ENCODE measurements around the gene FAM76A.

GRCh38 chr1:27704958-27705357 lies 20.8 kb upstream of the FAM76A start:
- no peak for TF ChIP-seq POLR2A (IDR thresholded peaks at IDR 0.05)
- TF ChIP-seq CTCF (IDR thresholded peaks at IDR 0.05), result no peak
- no peak for TF ChIP-seq POLR2AphosphoS5 (IDR thresholded peaks at IDR 0.05)

Data from gastroesophageal sphincter (tissue), 3 donors.